ENCODE results near the gene RAD52.

The RAD52 gene

DNA sequence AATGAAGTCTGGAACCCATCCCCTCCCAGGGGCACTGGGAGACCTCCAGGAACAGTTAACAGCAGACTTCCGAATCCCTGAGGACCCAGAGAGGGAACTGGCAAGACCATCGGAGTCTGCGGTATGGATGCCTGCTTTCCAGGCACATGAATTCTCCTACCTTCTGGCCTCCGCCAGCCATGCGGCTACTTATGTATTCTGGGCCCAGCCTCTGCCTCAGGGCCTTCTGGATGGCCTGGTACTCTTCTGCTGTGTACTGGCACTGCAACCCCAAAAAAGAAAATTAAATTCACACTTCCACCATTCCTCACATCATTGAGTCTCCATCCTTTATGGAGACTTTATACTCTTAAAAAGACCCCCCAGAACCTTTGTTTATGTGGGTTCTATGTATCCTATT, 18.4 kb downstream of the RAD52 start:
- Histone ChIP-seq H3K79me2 (ENCODE audit: low read length) (no peaks in the 10 kb centered on the region), H3K36me3 (replicated peaks; ENCODE audit: insufficient read depth, low read length) (no peaks in the 10 kb centered on the region), H3K27ac (ENCODE audit: low read length) (no peak overlapping the region), H3K9me3 (replicated peaks; ENCODE audit: insufficient read depth, low read length) (no peaks in the 10 kb centered on the region), H4K20me1 (ENCODE audit: insufficient read depth, low read length) (no peaks in the 10 kb centered on the region), H3K4me1 (ENCODE audit: low read length) (no peaks in the 10 kb centered on the region), H3K9ac (ENCODE audit: low read length) (no peak overlapping the region), H3K27me3 (replicated peaks; ENCODE audit: insufficient read depth, low read length) (no peaks in the 10 kb centered on the region), H3K9me2 (replicated peaks; ENCODE audit: insufficient read depth, low read length) (no peaks in the 10 kb centered on the region), H2AFZ (ENCODE audit: low read length) (no peak overlapping the region), H3F3A (ENCODE audit: insufficient read depth, low read length) (no peaks in the 10 kb centered on the region), H3K4me2 (ENCODE audit: low read depth, low read length) (no peak overlapping the region), H3K4me3 (ENCODE audit: low read length) (no peak overlapping the region)
- TF ChIP-seq, protein P1, sequence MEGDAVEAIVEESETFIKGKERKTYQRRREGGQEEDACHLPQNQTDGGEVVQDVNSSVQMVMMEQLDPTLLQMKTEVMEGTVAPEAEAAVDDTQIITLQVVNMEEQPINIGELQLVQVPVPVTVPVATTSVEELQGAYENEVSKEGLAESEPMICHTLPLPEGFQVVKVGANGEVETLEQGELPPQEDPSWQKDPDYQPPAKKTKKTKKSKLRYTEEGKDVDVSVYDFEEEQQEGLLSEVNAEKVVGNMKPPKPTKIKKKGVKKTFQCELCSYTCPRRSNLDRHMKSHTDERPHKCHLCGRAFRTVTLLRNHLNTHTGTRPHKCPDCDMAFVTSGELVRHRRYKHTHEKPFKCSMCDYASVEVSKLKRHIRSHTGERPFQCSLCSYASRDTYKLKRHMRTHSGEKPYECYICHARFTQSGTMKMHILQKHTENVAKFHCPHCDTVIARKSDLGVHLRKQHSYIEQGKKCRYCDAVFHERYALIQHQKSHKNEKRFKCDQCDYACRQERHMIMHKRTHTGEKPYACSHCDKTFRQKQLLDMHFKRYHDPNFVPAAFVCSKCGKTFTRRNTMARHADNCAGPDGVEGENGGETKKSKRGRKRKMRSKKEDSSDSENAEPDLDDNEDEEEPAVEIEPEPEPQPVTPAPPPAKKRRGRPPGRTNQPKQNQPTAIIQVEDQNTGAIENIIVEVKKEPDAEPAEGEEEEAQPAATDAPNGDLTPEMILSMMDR (IDR thresholded peaks at IDR 0.05; ENCODE audit: low read length): no peak
- TF ChIP-seq EZH2 (optimal IDR thresholded peaks at IDR 0.05; ENCODE audit: low read depth, low read length) (no peak), EZH2phosphoT487 (IDR thresholded peaks at IDR 0.05; ENCODE audit: low read length) (no peak)
- DNase-seq: no peak

DNA sequence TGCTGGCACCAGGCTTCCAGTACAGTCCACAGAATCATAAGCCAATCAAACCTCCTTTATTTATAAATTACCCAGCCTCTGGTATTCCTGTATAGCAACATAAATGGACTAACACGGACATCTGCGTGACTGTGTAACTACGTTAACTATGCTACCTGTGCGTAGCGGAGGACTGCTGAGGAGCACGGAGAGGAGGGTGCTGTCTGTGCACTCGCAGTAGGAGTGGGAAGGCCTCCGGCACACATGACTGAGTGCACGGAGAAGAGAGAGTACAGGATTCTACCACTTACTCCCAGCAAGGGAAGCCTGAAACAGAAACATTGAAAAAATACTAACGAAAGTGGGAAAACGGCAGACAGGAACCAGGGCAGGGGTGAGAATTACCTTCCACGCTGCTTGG, 22.9 kb downstream of the RAD52 start:
- Histone ChIP-seq H3K79me2 (ENCODE audit: low read length) (no peaks in the 10 kb centered on the region), H3K9me2 (replicated peaks; ENCODE audit: insufficient read depth, low read length) (no peaks in the 10 kb centered on the region), H3K4me1 (ENCODE audit: low read length) (no peaks in the 10 kb centered on the region), H3K9ac (ENCODE audit: low read length) (no peak overlapping the region), H3K9me3 (replicated peaks; ENCODE audit: insufficient read depth, low read length) (no peaks in the 10 kb centered on the region), H4K20me1 (ENCODE audit: insufficient read depth, low read length) (no peaks in the 10 kb centered on the region), H2AFZ (ENCODE audit: low read length) (no peak overlapping the region), H3K27me3 (replicated peaks; ENCODE audit: insufficient read depth, low read length) (no peaks in the 10 kb centered on the region), H3K4me2 (ENCODE audit: low read depth, low read length) (no peak overlapping the region), H3K36me3 (replicated peaks; ENCODE audit: insufficient read depth, low read length) (no peaks in the 10 kb centered on the region), H3K4me3 (ENCODE audit: low read length) (no peak overlapping the region), H3K27ac (ENCODE audit: low read length) (no peak overlapping the region), H3F3A (ENCODE audit: insufficient read depth, low read length) (no peaks in the 10 kb centered on the region)
- no peak for TF ChIP-seq EZH2 (optimal IDR thresholded peaks at IDR 0.05; ENCODE audit: low read depth, low read length)
- no peak for TF ChIP-seq EZH2phosphoT487 (IDR thresholded peaks at IDR 0.05; ENCODE audit: low read length)
- TF ChIP-seq, protein P1 (IDR thresholded peaks at IDR 0.05; ENCODE audit: low read length): no peak
- DNase-seq: no peak

DNA sequence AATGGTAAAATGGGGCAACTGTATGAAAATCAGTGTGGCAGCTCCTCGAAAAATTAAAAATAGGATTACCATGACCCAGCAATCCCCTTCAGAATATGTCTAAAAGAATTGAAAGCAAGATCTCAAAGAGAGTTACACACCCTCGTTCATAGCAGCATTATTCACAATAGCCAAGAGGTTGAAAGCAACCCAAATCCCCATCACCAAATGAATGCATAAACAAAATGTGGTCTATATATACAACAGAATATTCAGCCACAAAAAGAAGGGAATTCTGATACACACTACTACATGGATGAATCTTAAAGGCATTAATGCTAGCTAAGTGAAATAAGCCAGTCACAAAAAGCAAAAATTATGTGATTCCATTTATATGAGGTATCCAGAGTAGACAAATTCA, 27.2 kb downstream of the RAD52 start:
- Histone ChIP-seq H3K4me3 (ENCODE audit: low read length) (no peak overlapping the region), H3K9me3 (replicated peaks; ENCODE audit: insufficient read depth, low read length) (no peaks in the 10 kb centered on the region), H3K27ac (ENCODE audit: low read length) (no peak overlapping the region), H3K27me3 (replicated peaks; ENCODE audit: insufficient read depth, low read length) (no peaks in the 10 kb centered on the region), H3K4me2 (ENCODE audit: low read depth, low read length) (no peak overlapping the region), H2AFZ (ENCODE audit: low read length) (no peak overlapping the region), H3K9me2 (replicated peaks; ENCODE audit: insufficient read depth, low read length) (no peaks in the 10 kb centered on the region), H3K36me3 (replicated peaks; ENCODE audit: insufficient read depth, low read length) (no peaks in the 10 kb centered on the region), H3K4me1 (ENCODE audit: low read length) (no peaks in the 10 kb centered on the region), H4K20me1 (ENCODE audit: insufficient read depth, low read length) (no peaks in the 10 kb centered on the region), H3K79me2 (ENCODE audit: low read length) (no peaks in the 10 kb centered on the region), H3K9ac (ENCODE audit: low read length) (no peak overlapping the region), H3F3A (ENCODE audit: insufficient read depth, low read length) (no peaks in the 10 kb centered on the region)
- TF ChIP-seq EZH2 (optimal IDR thresholded peaks at IDR 0.05; ENCODE audit: low read depth, low read length): no peak
- no peak for TF ChIP-seq EZH2phosphoT487 (IDR thresholded peaks at IDR 0.05; ENCODE audit: low read length)
- TF ChIP-seq, protein P1 (IDR thresholded peaks at IDR 0.05; ENCODE audit: low read length): no peak
- DNase-seq: no peak
